ENCODE data around the gene SCD.
"Not testable (repeated sequence)": the region's sequence is repeated elsewhere in the genome, so short reads cannot be mapped to it uniquely, and the experiment has no call there.

The SCD gene

GRCh38 chr10:100360234-100360633 is 13.2 kb downstream of the SCD start:
- H3K27ac Mint-ChIP-seq, result no peak overlapping the region
- H3K27me3 Mint-ChIP-seq, result no peaks in the 10 kb centered on the region
- no peaks in the 10 kb centered on the region for H3K9me3 Mint-ChIP-seq
- peaks cover 51% of the 10 kb centered on the region for H3K4me1 Mint-ChIP-seq (ENCODE audit: low read depth)
- no peak overlapping the region for H3K4me3 Mint-ChIP-seq
- intact Hi-C loops (cut with micrococcal nuclease), result no loop called here
- H3K36me3 Mint-ChIP-seq (ENCODE audit: low read depth), result peaks cover 86% of the 10 kb centered on the region

GRCh38 chr10:100362570-100363496 is 15.8 kb downstream of the SCD start:
- Mint-ChIP-seq H3K27me3 (no peaks in the 10 kb centered on the region), H3K36me3 (ENCODE audit: low read depth) (peaks cover 60% of the 10 kb centered on the region), H3K4me1 (ENCODE audit: low read depth) (peaks cover 54% of the 10 kb centered on the region), H3K4me3 (no peak overlapping the region), H3K9me3 (no peaks in the 10 kb centered on the region), H3K27ac (peak overlapping the region; percentile 43)
- intact Hi-C loops (cut with micrococcal nuclease), result no loop called here

- Mint-ChIP-seq H3K36me3 (ENCODE audit: low read depth) (peaks cover 52% of the 10 kb centered on the region), H3K27ac (peak overlapping the region; percentile 68), H3K27me3 (no peaks in the 10 kb centered on the region), H3K4me1 (ENCODE audit: low read depth) (peaks cover 50% of the 10 kb centered on the region), H3K9me3 (no peaks in the 10 kb centered on the region), H3K4me3 (no peak overlapping the region)
- intact Hi-C loops (cut with micrococcal nuclease), result no loop called here
Observed at GRCh38 chr10:100364175-100364574, 17.1 kb downstream of the SCD start.

- peaks cover 53% of the 10 kb centered on the region for H3K4me1 Mint-ChIP-seq (ENCODE audit: low read depth)
- no peaks in the 10 kb centered on the region for H3K9me3 Mint-ChIP-seq
- no peaks in the 10 kb centered on the region for H3K27me3 Mint-ChIP-seq
- intact Hi-C loops (cut with micrococcal nuclease), result no loop called here
- no peak overlapping the region for H3K4me3 Mint-ChIP-seq
- peaks cover 45% of the 10 kb centered on the region for H3K36me3 Mint-ChIP-seq (ENCODE audit: low read depth)
- H3K27ac Mint-ChIP-seq, result peak overlapping the region; percentile 68
Observed at GRCh38 chr10:100364735-100365391, 17.8 kb downstream of the SCD start.

- no peak overlapping the region for H3K27ac Mint-ChIP-seq
- no peaks in the 10 kb centered on the region for H3K27me3 Mint-ChIP-seq
- H3K36me3 Mint-ChIP-seq (ENCODE audit: low read depth), result peaks cover 6% of the 10 kb centered on the region
- intact Hi-C loops (cut with micrococcal nuclease), result no loop called here
- no peak overlapping the region for H3K4me3 Mint-ChIP-seq
- peaks cover 45% of the 10 kb centered on the region for H3K4me1 Mint-ChIP-seq (ENCODE audit: low read depth)
- H3K9me3 Mint-ChIP-seq, result no peaks in the 10 kb centered on the region
Observed at GRCh38 chr10:100368721-100369120, 21.7 kb downstream of the SCD start.

GRCh38 chr10:100370714-100371481 is 23.9 kb downstream of the SCD start:
- Mint-ChIP-seq H3K9me3 (no peaks in the 10 kb centered on the region), H3K27me3 (no peaks in the 10 kb centered on the region), H3K4me1 (ENCODE audit: low read depth) (peaks cover 33% of the 10 kb centered on the region), H3K36me3 (ENCODE audit: low read depth) (no peaks in the 10 kb centered on the region), H3K4me3 (peak overlapping the region; percentile 63), H3K27ac (no peak overlapping the region)
- intact Hi-C loops (cut with micrococcal nuclease), result loop anchor here (5.0 to 10.0 kb wide), 2 partner anchors 34 to 54 kb away; no protein-coding TSS in a partner anchor

- no peak overlapping the region for H3K27ac Mint-ChIP-seq
- no peaks in the 10 kb centered on the region for H3K27me3 Mint-ChIP-seq
- no peaks in the 10 kb centered on the region for H3K36me3 Mint-ChIP-seq (ENCODE audit: low read depth)
- intact Hi-C loops (cut with micrococcal nuclease), result loop anchor here (2.0 to 10.0 kb wide), 3 partner anchors 25 to 53 kb away; partner anchors contain the start of gene SCD
- H3K4me1 Mint-ChIP-seq (ENCODE audit: low read depth), result peaks cover 35% of the 10 kb centered on the region
- no peaks in the 10 kb centered on the region for H3K9me3 Mint-ChIP-seq
- H3K4me3 Mint-ChIP-seq, result peak overlapping the region; percentile 63
Observed at GRCh38 chr10:100371482-100372027, 24.5 kb downstream of the SCD start.

- Mint-ChIP-seq H3K4me1 (ENCODE audit: low read depth) (peaks cover 39% of the 10 kb centered on the region), H3K4me3 (no peak overlapping the region), H3K36me3 (ENCODE audit: low read depth) (no peaks in the 10 kb centered on the region), H3K27ac (no peak overlapping the region), H3K9me3 (no peaks in the 10 kb centered on the region), H3K27me3 (no peaks in the 10 kb centered on the region)
- intact Hi-C loops (cut with micrococcal nuclease), result loop anchor here (2.0 to 10.0 kb wide), 3 partner anchors 26 to 52 kb away; partner anchors contain the start of gene SCD
Observed at GRCh38 chr10:100372415-100373297, 25.6 kb downstream of the SCD start.

- peaks cover 45% of the 10 kb centered on the region for H3K4me1 Mint-ChIP-seq (ENCODE audit: low read depth)
- no peaks in the 10 kb centered on the region for H3K27me3 Mint-ChIP-seq
- H3K36me3 Mint-ChIP-seq (ENCODE audit: low read depth), result no peaks in the 10 kb centered on the region
- no peak overlapping the region for H3K27ac Mint-ChIP-seq
- no peak overlapping the region for H3K4me3 Mint-ChIP-seq
- no peaks in the 10 kb centered on the region for H3K9me3 Mint-ChIP-seq
- intact Hi-C loops (cut with micrococcal nuclease), result loop anchor here (2.0 to 10.0 kb wide), 3 partner anchors 27 to 51 kb away; partner anchors contain the start of gene SCD
Observed at GRCh38 chr10:100373298-100374199, 26.5 kb downstream of the SCD start.

- no peaks in the 10 kb centered on the region for H3K27me3 Mint-ChIP-seq
- no peaks in the 10 kb centered on the region for H3K36me3 Mint-ChIP-seq (ENCODE audit: low read depth)
- peaks cover 45% of the 10 kb centered on the region for H3K4me1 Mint-ChIP-seq (ENCODE audit: low read depth)
- H3K9me3 Mint-ChIP-seq, result no peaks in the 10 kb centered on the region
- intact Hi-C loops (cut with micrococcal nuclease), result loop anchor here (5.0 to 10.0 kb wide), 2 partner anchors 37 to 51 kb away; no protein-coding TSS in a partner anchor
- H3K4me3 Mint-ChIP-seq, result no peak overlapping the region
- H3K27ac Mint-ChIP-seq, result no peak overlapping the region
Observed at GRCh38 chr10:100374200-100374655, 27.2 kb downstream of the SCD start.

- H3K27ac Mint-ChIP-seq; H3K36me3 Mint-ChIP-seq (ENCODE audit: low read depth); H3K27me3 Mint-ChIP-seq; H3K4me3 Mint-ChIP-seq; H3K9me3 Mint-ChIP-seq: not testable (repeated sequence)
- H3K4me1 Mint-ChIP-seq (ENCODE audit: low read depth), result peaks cover 41% of the 10 kb centered on the region
- intact Hi-C loops (cut with micrococcal nuclease), result loop anchor here (5.0 to 10.0 kb wide), 2 partner anchors 38 to 50 kb away; no protein-coding TSS in a partner anchor
Observed at GRCh38 chr10:100374677-100375353, 27.8 kb downstream of the SCD start.

All from dendritic cell treated with granulocyte-macrophage colony-stimulating factor and Interleukin-4, amounts not matched to agents 40 ng/mL and 50 ng/mL, for 4 days (primary cell).